Stimulated activated naive CD8-positive, alpha-beta T cell treated with anti-CD3 and anti-CD28 coated beads, Interleukin-15, amount 100 ng/mL, for 72 hours (primary cell): ENCODE data around the gene PLBD1.

Experiments used
- ATAC-seq: fragments of 150-1000 bp; cut with Tn5 transposase; 2 replicates; pipeline ENCODE4 v1.10.0; 2021; ENCODE audit warnings: mild to moderate bottlenecking, moderate library complexity
- DNase-seq, 2 donors: peaks; one replicate each; pipeline ENCODE4 v3.0.0; 2021 to 2022
- H3K27ac Mint-ChIP-seq, 2 donors: one replicate each; pipeline ENCODE4 v1.8.0; 2022; ENCODE audit warnings: mild to moderate bottlenecking in 2 of 2, mixed read lengths in 2 of 2, moderate library complexity in 2 of 2
- H3K27me3 Mint-ChIP-seq: one replicate; pipeline ENCODE4 v1.8.0; 2022; ENCODE audit warnings: mixed read lengths
- H3K4me1 Mint-ChIP-seq: one replicate; pipeline ENCODE4 v1.8.0; 2022; ENCODE audit warnings: mild to moderate bottlenecking, mixed read lengths
- H3K4me3 Mint-ChIP-seq, 2 donors: one replicate each; pipeline ENCODE4 v1.8.0; 2022; ENCODE audit warnings: mild to moderate bottlenecking in 2 of 2, mixed read lengths in 2 of 2, moderate library complexity in 1 of 2
- H3K9me3 Mint-ChIP-seq, 2 donors: one replicate each; pipeline ENCODE4 v1.8.0; 2022; ENCODE audit warnings: mixed read lengths in 2 of 2

PLBD1 gene, protein sequence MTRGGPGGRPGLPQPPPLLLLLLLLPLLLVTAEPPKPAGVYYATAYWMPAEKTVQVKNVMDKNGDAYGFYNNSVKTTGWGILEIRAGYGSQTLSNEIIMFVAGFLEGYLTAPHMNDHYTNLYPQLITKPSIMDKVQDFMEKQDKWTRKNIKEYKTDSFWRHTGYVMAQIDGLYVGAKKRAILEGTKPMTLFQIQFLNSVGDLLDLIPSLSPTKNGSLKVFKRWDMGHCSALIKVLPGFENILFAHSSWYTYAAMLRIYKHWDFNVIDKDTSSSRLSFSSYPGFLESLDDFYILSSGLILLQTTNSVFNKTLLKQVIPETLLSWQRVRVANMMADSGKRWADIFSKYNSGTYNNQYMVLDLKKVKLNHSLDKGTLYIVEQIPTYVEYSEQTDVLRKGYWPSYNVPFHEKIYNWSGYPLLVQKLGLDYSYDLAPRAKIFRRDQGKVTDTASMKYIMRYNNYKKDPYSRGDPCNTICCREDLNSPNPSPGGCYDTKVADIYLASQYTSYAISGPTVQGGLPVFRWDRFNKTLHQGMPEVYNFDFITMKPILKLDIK

DNA sequence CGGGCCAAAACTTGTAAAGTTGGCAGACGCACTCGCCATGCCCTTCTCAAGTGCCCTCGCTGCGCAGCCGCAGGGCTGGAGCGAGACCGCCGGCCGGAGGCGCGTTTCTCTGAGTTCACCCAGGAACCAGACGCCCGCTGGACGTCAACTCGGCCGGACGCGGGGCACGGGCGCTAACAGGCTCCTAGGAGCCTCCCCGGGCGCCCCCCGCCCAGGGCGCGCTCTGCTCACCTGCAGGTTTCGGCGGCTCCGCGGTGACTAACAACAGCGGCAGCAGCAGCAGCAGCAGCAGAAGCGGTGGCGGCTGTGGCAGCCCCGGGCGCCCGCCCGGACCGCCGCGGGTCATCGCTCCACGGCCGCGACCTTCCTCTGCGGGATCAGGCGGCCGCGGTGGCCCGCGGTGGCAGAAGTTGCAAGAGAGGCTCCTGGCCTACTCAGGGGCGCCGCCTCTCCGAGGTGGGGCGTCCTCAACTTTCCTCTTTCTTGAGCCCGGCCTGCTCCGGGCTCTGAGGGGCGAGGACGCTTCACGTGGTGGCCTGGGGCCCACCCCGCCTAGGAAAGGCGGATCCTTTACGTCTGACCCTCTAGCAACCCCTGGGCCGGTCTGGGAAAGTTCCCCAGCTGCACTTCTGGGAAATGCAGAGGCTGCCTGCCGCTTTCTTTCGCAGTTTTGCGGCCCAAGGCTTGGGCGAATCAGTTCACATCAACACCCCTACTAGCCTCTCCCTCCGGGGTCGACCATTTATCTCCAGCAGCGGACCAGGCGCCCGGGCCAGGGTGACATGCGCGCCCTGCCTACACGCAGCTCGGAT is at the start of gene PLBD1:
PLBD1 (minus strand) TSS at position 533 of the 812 bp plus-strand sequence; CDS start at position 346, 187 bp downstream.
- H3K4me3 Mint-ChIP-seq = peak within 1 kb of the TSS; percentile 43 to 52
- no peak within 1 kb of the TSS for H3K27ac Mint-ChIP-seq
- peak; percentile 82 for ATAC-seq
- no peaks in the 10 kb centered on the region for H3K9me3 Mint-ChIP-seq
- no peaks in the 10 kb centered on the region for H3K4me1 Mint-ChIP-seq
- DNase-seq = peak; percentile 14 to 31
- peaks cover 47% of the 10 kb centered on the region for H3K27me3 Mint-ChIP-seq

DNA sequence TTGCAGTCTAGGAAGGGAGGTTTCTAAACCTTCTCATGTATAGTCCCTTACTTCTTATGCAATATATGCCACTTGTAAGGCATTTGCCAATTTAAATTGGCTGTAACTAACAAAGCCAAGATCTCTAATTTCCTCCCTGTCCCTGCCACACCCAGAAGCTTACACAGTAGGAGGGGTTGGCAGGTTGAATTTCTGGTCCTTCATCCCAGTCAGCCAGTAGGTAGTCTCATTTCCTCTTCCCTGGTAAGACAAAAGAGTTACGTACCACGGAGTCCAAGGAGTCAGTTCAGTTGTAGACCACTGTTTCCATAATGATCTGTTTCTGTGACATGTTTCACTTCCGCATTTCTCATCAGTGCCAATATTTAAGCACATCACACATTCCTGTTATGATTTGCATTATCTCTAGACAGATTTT is 47.0 kb upstream of the PLBD1 start:
- ATAC-seq (no peak), DNase-seq (no peak)
- Mint-ChIP-seq H3K27ac (no peak overlapping the region), H3K9me3 (peaks cover 17 to 21% of the 10 kb centered on the region in 2 donors), H3K4me3 (no peak overlapping the region), H3K27me3 (peaks cover 12% of the 10 kb centered on the region), H3K4me1 (no peaks in the 10 kb centered on the region)

DNA sequence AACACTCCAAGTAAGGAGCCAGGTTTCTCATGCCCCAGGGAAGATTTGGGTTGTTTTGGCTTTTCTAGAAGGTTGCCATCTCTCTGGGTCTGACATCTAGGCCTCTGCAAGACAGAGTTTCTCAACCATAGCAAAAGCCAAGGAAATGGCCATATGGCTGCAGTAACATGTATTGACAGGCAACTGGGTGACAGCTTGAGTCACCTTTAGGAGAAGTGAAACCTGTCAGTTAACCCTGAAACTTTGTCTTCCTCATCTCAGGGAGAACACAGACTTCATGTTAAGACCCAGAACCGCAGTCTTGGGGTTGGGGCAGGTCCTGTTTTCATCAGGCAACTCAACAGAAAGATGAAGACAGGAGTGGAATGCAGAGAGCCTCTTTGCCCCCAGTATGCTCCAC is 46.0 kb upstream of the PLBD1 start:
- DNase-seq = no peak
- Mint-ChIP-seq H3K9me3 (peaks cover 21 to 29% of the 10 kb centered on the region in 2 donors), H3K27me3 (peaks cover 5% of the 10 kb centered on the region), H3K4me1 (no peaks in the 10 kb centered on the region), H3K27ac (no peak overlapping the region), H3K4me3 (no peak overlapping the region)
- ATAC-seq = no peak

DNA sequence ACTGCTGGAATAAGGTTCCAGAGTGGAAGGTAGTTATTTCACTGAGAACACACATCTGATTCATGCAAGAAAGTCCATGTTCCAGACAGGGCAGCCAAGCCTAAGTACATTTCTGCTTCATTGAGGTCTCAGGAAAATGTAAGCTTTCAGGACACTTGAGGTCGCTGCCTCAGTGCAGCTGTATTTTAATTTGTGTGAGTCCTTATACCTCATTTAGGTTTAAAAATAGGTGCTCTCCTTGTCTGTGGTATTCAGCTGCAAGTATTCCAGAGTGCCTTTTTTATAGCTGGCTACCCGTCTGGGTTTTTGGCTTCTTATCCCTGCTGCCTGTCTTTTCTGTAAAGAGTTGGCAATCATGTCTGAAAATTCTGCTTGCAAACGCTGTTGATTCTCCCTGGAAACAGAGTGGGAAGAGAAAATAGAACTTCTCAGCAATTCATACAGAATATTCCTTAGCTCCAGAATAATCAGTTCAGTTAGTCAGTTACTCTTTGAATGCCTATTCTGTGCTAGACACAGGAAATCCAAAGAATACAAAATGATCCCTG is 45.3 kb upstream of the PLBD1 start:
- Mint-ChIP-seq H3K4me3 (no peak overlapping the region), H3K4me1 (no peaks in the 10 kb centered on the region), H3K27me3 (peaks cover 5% of the 10 kb centered on the region), H3K27ac (no peak overlapping the region), H3K9me3 (peaks cover 28 to 36% of the 10 kb centered on the region in 2 donors)
- no peak for ATAC-seq
- no peak for DNase-seq

DNA sequence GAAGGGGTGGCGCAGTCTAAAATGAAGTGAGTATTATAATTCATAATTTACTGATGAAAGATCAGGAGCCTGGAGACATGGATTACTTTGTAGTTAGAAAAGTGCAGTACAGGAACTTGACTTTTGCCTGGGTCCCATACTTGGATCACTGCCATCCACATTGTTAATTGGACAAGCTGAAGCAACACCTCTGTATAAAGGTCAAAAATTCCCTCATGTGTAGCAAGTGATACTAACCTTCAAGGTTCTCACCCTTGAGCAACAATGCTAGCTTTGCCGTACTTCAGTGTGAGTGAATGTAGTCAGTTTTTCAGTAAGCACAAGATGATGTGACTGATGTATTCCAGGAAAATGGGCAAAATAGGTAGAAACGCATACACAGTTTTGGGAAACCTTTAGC is 44.6 kb upstream of the PLBD1 start:
- peaks cover 35 to 42% of the 10 kb centered on the region in 2 donors for H3K9me3 Mint-ChIP-seq
- no peak for ATAC-seq
- peaks cover 5% of the 10 kb centered on the region for H3K27me3 Mint-ChIP-seq
- H3K27ac Mint-ChIP-seq = no peak overlapping the region
- no peak for DNase-seq
- H3K4me3 Mint-ChIP-seq = no peak overlapping the region
- no peaks in the 10 kb centered on the region for H3K4me1 Mint-ChIP-seq

DNA sequence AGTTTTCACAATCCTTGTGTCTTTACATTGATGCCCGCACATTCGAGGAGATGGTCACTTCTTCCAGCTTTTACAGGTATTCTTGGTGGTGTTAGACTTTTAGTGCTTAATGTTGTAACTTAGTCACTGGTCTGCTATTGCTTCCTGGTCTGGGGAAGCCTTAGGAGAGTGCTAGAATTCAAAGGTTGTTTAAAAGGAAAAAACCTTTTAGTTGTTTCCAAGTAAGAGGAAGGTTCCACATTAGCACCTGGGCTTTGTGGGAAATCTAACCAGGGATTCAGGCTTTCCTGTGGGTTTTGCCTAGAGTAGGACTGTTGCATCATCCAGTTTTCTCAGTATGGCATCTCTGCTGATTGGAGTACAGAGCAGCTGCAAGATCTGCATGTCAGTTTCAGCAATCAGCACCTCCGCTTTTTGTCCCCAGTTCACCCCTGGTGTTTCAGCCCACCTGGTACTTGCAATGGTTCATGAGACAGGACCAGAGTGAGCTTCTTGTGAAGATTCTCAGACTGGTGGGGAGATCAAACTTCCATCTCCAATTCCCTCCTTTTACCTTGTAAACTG is 44.0 kb upstream of the PLBD1 start:
- H3K4me1 Mint-ChIP-seq = no peaks in the 10 kb centered on the region
- ATAC-seq (no peak), DNase-seq (no peak)
- peaks cover 35 to 47% of the 10 kb centered on the region in 2 donors for H3K9me3 Mint-ChIP-seq
- peaks cover 5% of the 10 kb centered on the region for H3K27me3 Mint-ChIP-seq
- no peak overlapping the region for H3K27ac Mint-ChIP-seq
- no peak overlapping the region for H3K4me3 Mint-ChIP-seq

DNA sequence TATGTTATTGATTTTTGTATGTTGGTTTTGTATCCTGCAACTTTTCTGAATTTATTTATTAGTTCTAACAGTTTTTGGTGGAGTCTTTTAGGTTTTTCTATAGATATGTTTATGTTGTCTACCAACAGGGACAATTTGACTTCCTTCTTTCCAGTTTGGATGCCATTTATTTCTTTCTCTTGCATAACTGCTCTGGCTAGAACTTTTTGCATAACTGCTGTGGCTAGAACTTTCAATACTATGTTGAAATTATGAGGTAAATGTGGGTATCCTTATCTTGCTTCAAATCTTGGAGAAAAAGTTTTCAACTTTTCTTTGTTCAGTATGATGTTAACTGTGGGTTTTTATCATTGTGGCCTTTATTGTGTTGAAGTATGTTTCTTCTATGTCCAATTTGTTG is 39.9 kb upstream of the PLBD1 start:
- Mint-ChIP-seq H3K27ac (no peak overlapping the region), H3K4me1 (no peaks in the 10 kb centered on the region), H3K27me3 (no peaks in the 10 kb centered on the region), H3K4me3 (no peak overlapping the region), H3K9me3 (peaks cover 60 to 63% of the 10 kb centered on the region in 2 donors)
- no peak for DNase-seq
- ATAC-seq = no peak

DNA sequence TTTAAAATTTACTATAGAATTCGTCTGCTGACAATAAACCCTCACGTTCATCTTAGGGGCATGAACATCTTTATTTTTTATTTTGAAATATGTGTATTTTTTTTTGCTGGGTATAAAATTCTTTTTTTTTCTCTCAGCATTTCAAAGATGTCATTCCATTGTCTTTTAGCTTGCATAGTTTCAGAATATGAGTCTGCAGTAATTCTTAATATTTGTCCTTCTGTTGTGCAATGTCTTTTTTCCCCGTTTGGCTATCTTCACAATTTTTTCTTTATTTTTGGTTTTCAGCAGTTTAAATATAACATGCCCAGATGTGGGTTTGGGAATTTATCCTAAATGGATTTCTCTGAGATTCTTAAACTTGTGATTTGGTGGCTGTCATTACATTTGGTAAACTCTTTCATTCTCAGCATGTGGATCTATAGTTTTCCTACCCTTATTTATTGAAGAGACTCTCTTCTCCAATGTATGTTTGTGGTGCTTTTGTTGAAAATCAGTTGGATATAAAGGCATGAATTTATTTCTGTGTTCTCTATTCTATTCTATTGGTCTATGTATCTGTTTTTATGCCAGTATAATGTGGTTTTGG is 37.8 kb upstream of the PLBD1 start:
- ATAC-seq = no peak
- Mint-ChIP-seq H3K9me3 (peaks cover 44 to 48% of the 10 kb centered on the region in 2 donors), H3K4me1 (no peaks in the 10 kb centered on the region), H3K27me3 (peaks cover 9% of the 10 kb centered on the region), H3K4me3 (no peak overlapping the region), H3K27ac (no peak overlapping the region)
- DNase-seq = no peak

DNA sequence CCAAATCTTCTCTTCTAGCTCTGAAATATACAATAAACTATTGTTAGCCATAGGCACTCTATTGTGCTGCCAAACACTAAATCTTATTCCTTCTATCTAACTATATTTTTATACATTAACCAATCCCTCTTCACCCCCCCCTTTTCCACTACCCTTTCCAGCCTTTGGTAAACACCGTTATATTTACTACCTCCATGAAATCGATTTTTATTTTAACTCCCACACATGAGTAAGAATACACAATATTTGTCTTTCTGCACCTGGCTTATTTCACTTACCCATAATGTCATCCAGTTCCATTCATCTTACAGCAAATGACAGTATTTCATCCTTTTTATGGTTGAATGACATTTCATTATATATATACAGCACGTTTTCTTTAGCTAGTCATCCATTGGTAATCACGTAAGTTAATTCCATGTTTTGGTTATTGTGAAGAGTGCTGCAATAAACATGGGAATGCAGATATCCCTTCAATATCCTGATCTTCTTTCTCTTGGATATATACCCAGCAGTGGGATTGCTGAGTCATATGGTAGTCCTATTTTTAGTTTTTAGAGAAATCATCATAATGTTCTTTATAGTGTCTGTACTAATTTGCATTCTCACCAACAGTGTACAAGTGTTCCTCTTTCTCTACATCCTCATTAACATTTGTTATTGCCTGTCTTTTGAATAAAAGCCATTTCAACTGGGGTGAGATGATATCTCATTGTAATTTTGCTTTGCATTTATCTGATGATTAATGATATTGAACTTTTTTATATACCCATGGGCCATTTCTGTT is 34.2 kb upstream of the PLBD1 start:
- Mint-ChIP-seq H3K4me3 (no peak overlapping the region), H3K27me3 (peaks cover 9% of the 10 kb centered on the region), H3K27ac (no peak overlapping the region), H3K4me1 (no peaks in the 10 kb centered on the region), H3K9me3 (peaks cover 24 to 52% of the 10 kb centered on the region in 2 donors)
- ATAC-seq = no peak
- DNase-seq = no peak

DNA sequence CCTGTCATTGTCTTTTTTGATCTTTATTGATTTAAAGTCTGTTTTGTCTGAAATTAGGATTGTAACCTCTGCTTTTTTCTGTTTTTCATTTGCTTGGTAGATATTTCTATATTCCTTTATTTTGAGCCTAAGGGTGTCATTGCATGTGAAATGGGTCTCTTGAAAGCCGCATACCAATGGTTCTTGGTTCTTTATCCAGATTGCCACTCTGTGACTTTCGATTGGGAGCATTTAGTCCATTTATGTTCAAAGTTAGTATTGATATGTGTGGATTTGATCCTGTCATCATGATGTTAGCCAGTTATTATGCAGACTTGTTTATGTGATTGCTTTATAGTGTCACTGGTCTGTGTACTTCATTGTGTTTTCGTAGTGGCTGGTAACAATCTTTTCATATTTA is 29.8 kb upstream of the PLBD1 start:
- Mint-ChIP-seq H3K4me3 (no peak overlapping the region), H3K9me3 (peaks cover 14 to 30% of the 10 kb centered on the region in 2 donors), H3K4me1 (no peaks in the 10 kb centered on the region), H3K27me3 (peaks cover 9% of the 10 kb centered on the region), H3K27ac (no peak overlapping the region)
- ATAC-seq = no peak
- DNase-seq = no peak

DNA sequence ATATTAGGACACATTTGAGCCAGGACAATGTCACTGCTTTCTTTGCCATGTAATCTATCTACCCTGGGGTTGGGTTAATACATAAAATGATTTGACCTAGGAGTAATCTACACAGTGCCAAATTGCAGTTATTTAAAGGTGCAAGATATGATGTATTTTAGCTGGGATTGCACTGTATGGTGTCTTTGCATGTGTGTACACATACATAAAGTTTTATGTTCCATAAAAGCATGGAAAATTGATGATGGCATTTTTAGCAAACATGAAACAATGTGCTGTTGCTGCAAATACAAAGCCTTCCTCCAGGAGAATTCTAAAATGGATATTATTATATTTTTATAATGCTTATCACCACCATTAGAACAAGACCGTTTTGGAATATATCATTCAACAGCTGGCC is 24.0 kb upstream of the PLBD1 start:
- Mint-ChIP-seq H3K9me3 (peaks cover 3 to 5% of the 10 kb centered on the region in 2 donors), H3K4me1 (no peaks in the 10 kb centered on the region), H3K27ac (no peak overlapping the region), H3K27me3 (no peaks in the 10 kb centered on the region), H3K4me3 (no peak overlapping the region)
- DNase-seq (no peak), ATAC-seq (no peak)

DNA sequence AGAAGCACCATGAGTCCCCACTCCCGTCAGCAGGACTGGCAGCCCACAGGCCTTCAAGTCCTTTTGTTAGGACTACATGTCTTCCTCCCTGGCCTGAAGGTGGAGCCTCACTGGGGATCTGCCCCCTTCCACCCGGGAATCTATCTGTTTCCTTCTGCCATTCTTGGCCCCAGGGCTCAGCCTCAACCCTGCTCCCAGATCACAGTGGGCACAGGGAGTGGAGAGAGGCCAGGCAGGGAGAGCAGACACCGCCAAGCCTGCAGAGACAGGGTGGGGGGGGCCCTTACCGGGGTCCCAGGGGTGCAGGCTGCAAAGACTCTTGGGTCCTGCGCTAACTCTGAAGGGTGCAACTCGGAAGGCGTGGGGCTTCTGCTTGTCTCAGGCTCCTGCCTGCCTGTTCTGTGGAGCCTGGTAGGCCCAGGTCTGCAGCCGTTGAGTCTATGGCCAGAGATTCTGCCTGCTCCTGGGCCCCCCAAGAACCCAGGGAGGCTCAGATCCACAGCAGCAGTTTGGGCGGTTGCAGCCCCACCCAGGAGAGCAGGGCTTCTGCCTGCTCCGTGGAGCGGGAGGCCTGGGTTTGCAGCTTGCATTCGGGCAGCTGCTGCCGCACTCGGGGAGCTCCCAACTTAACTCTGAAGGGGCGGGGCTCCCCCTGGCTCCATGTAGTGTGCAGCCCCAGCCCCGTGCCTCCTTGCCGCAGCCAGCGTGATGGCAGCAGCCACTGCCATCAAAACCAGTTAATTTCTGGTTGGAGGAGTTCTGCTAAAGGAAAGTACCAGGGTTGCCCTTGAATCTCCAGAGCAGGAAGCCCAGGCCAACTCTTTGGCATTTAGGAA is 21.7 kb upstream of the PLBD1 start:
- no peak for DNase-seq
- Mint-ChIP-seq H3K9me3 (no peaks in the 10 kb centered on the region), H3K4me1 (no peaks in the 10 kb centered on the region), H3K27ac (no peak overlapping the region), H3K27me3 (no peaks in the 10 kb centered on the region), H3K4me3 (no peak overlapping the region)
- peak; percentile 9 for ATAC-seq

DNA sequence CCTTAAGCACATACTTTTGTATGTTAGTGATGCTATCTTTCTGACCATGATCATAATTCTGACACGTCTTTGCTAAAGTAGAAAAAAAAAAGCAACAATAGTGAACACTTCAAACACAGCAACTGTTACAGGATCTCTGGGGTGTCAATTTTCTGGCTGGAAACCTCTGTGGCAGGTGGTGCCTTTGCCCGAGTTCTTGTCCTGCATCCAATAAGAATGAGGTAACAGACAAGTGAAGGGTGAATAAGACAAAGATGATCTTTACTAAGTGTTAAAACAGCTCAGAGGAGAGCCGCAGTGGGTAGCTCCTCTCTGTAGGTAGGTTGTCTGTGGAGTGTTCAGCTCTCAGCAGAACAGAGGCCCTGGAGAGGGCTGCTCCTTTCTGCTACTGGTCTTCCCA is 20.9 kb upstream of the PLBD1 start:
- peak; percentile 12 for ATAC-seq
- Mint-ChIP-seq H3K4me3 (no peak overlapping the region), H3K4me1 (no peaks in the 10 kb centered on the region), H3K27ac (peak overlapping the region in 1 of 2 donors; percentile 20), H3K9me3 (no peaks in the 10 kb centered on the region), H3K27me3 (no peaks in the 10 kb centered on the region)
- DNase-seq = no peak

DNA sequence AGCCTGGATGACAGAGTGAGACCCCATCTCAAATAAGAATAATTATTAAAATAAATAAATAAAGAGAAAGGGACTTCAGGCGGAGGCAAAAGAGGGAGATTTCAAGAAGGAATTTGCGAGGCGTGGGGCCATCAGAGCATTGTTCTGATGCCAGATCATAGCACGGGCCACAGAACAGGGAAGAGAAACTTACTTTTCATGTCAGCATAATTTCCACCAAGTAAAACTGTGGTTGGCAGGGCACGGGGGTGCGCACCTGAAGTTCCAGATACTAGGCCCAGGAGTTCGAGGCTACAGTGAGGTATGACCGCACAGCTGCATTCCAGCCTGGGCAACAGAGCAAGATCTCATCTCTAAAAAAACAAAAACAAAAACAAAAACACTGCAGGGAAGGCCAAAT is 11.0 kb upstream of the PLBD1 start:
- Mint-ChIP-seq H3K27ac (no peak overlapping the region), H3K27me3 (no peaks in the 10 kb centered on the region), H3K9me3 (no peaks in the 10 kb centered on the region), H3K4me3 (no peak overlapping the region), H3K4me1 (peaks cover 14% of the 10 kb centered on the region)
- no peak for ATAC-seq
- no peak for DNase-seq
